Trophoblast cell (in vitro differentiated cells and primary cell): Measurements from ENCODE around the gene PCDHB13.
A peak's percentile ranks its signal among the peaks of the same experiment; 100 is the strongest.
"Not testable (repeated sequence)": the region's sequence is repeated elsewhere in the genome, so short reads cannot be mapped to it uniquely, and the experiment has no call there.

Source experiments
- DNase-seq, 2 donors: peaks; one replicate each; pipeline ENCODE4 v3.0.0-alpha.2; 2016
- H2AFZ ChIP-seq: 2 replicates; pipeline ENCODE4 v1.6.1; 2013; ENCODE audit warnings: low read length, moderate library complexity, mild to moderate bottlenecking; ENCODE audit not compliant: insufficient read depth, poor library complexity
- H2AK5ac ChIP-seq: 2 replicates; pipeline ENCODE4 v1.6.1; 2013; ENCODE audit warnings: mild to moderate bottlenecking, low read length
- H2BK120ac ChIP-seq: 2 replicates; pipeline ENCODE4 v1.6.1; 2013; ENCODE audit warnings: low read length, mild to moderate bottlenecking, moderate library complexity; ENCODE audit not compliant: insufficient read depth, poor library complexity
- H2BK12ac ChIP-seq: 2 replicates; pipeline ENCODE4 v1.6.1; 2013; ENCODE audit warnings: mild to moderate bottlenecking, low read length, moderate library complexity
- H2BK5ac ChIP-seq: 2 replicates; pipeline ENCODE4 v1.6.1; 2013; ENCODE audit warnings: low read length, low read depth, moderate library complexity, mild to moderate bottlenecking; ENCODE audit not compliant: poor library complexity
- H3K14ac ChIP-seq: 2 replicates; pipeline ENCODE4 v1.6.1; 2013; ENCODE audit warnings: mild to moderate bottlenecking, low read length
- H3K18ac ChIP-seq: 2 replicates; pipeline ENCODE4 v1.6.1; 2013; ENCODE audit warnings: mild to moderate bottlenecking, low read length
- H3K23ac ChIP-seq: 2 replicates; pipeline ENCODE4 v1.6.1; 2013; ENCODE audit warnings: low read length
- H3K27ac ChIP-seq: 2 replicates; pipeline ENCODE4 v1.5.1; 2013; ENCODE audit warnings: low read depth, mild to moderate bottlenecking, inconsistent platforms, low read length, moderate library complexity
- H3K27me3 ChIP-seq: 2 replicates; pipeline ENCODE4 v1.6.1; 2013; ENCODE audit warnings: inconsistent platforms, mild to moderate bottlenecking, low read length, moderate library complexity; ENCODE audit not compliant: insufficient read depth
- H3K36me3 ChIP-seq, 2 experiments: 1 replicate in 1 of 2; 2 replicates in 1 of 2; pipeline ENCODE4 v1.6.1; 2013; ENCODE audit warnings: low read length in 2 of 2, mild to moderate bottlenecking in 2 of 2, moderate library complexity in 1 of 2; ENCODE audit not compliant: insufficient read depth in 2 of 2, control insufficient read depth in 1 of 2
- H3K4ac ChIP-seq: 2 replicates; pipeline ENCODE4 v1.6.1; 2013; ENCODE audit warnings: low read depth, mild to moderate bottlenecking, low read length, moderate library complexity
- H3K4me1 ChIP-seq, 2 experiments: 1 replicate in 1 of 2; 2 replicates in 1 of 2; pipeline ENCODE4 v1.6.1; 2013; ENCODE audit warnings: low read length in 2 of 2, mild to moderate bottlenecking in 2 of 2, moderate library complexity in 1 of 2; ENCODE audit not compliant: insufficient read depth in 2 of 2, control insufficient read depth in 1 of 2
- H3K4me2 ChIP-seq: 2 replicates; pipeline ENCODE4 v1.6.1; 2013; ENCODE audit warnings: inconsistent platforms, mild to moderate bottlenecking, low read length, moderate library complexity
- H3K4me3 ChIP-seq: 2 replicates; pipeline ENCODE4 v1.5.1; 2013; ENCODE audit warnings: mild to moderate bottlenecking, low read depth, low read length, inconsistent platforms
- H3K79me1 ChIP-seq: one replicate; pipeline ENCODE4 v1.6.1; 2013; ENCODE audit warnings: low read length
- H3K79me2 ChIP-seq: 2 replicates; pipeline ENCODE4 v1.6.1; 2013; ENCODE audit warnings: low read length, mild to moderate bottlenecking; ENCODE audit not compliant: control insufficient read depth, insufficient read depth, poor library complexity
- H3K9ac ChIP-seq: 2 replicates; pipeline ENCODE4 v1.6.1; 2013; ENCODE audit warnings: mild to moderate bottlenecking, low read length
- H3K9me3 ChIP-seq: 2 replicates; pipeline ENCODE4 v1.6.1; 2013; ENCODE audit warnings: low read depth, mild to moderate bottlenecking, control low read depth, inconsistent platforms, low read length; ENCODE audit not compliant: insufficient read depth
- H4K12ac ChIP-seq: 2 replicates; pipeline ENCODE4 v1.6.1; 2013; ENCODE audit warnings: low read depth, mild to moderate bottlenecking, low read length, moderate library complexity
- H4K8ac ChIP-seq: 2 replicates; pipeline ENCODE4 v1.6.1; 2013; ENCODE audit warnings: low read depth, mild to moderate bottlenecking, low read length, moderate library complexity
- H4K91ac ChIP-seq: one replicate; pipeline ENCODE4 v1.6.1; 2013; ENCODE audit warnings: low read depth, mild to moderate bottlenecking, low read length, moderate library complexity
- whole genome bisulfite sequencing: extraction: QIAGEN DNeasy Blood & Tissue Kit; methylation state at CpG from one replicate; pipeline ENCODE4 v1.1.7; 2013; ENCODE audit warnings: missing lambda C conversion rate; ENCODE audit not compliant: insufficient read length, insufficient coverage; ENCODE audit errors: extremely low coverage; 5-methylcytosine and 5-hydroxymethylcytosine counted together

PCDHB13 gene

GRCh38 chr5:141189131-141189530, 24.6 kb upstream of the PCDHB13 start:
- not testable (repeated sequence) for H2AK5ac ChIP-seq, H4K8ac ChIP-seq, H3K27me3 ChIP-seq, H3K9me3 ChIP-seq, H3K36me3 ChIP-seq, DNase-seq, H3K4ac ChIP-seq, H3K14ac ChIP-seq, H2BK12ac ChIP-seq, H3K23ac ChIP-seq, H3K18ac ChIP-seq, H2AFZ ChIP-seq, H3K79me1 ChIP-seq, H4K91ac ChIP-seq, H4K12ac ChIP-seq, H3K4me1 ChIP-seq, H2BK120ac ChIP-seq, H3K4me3 ChIP-seq, H3K27ac ChIP-seq, H3K9ac ChIP-seq, H3K79me2 ChIP-seq, H2BK5ac ChIP-seq, H3K4me2 ChIP-seq
- WGBS: no CpG with 5 or more reads among the region's 35 CpGs

- Histone ChIP-seq H3K18ac (no peak within 1 kb of the TSS), H3K4me3 (no peak within 1 kb of the TSS), H4K91ac (no peak within 1 kb of the TSS), H2BK120ac (no peak within 1 kb of the TSS), H3K23ac (no peak within 1 kb of the TSS), H3K4me1 (no peaks in the 10 kb centered on the region), H3K27me3 (no peaks in the 10 kb centered on the region), H3K79me1 (no peaks in the 10 kb centered on the region), H2AK5ac (no peak within 1 kb of the TSS), H4K8ac (peak within 1 kb of the TSS; percentile 88), H3K14ac (no peak within 1 kb of the TSS), H3K36me3 (no peaks in the 10 kb centered on the region), H3K9ac (no peak within 1 kb of the TSS), H3K9me3 (no peaks in the 10 kb centered on the region), H3K27ac (no peak within 1 kb of the TSS), H4K12ac (peak within 1 kb of the TSS; percentile 77), H2AFZ (peak within 1 kb of the TSS; percentile 50), H3K79me2 (no peaks in the 10 kb centered on the region), H3K4ac (no peak within 1 kb of the TSS), H3K4me2 (peak within 1 kb of the TSS; percentile 21), H2BK5ac (no peak within 1 kb of the TSS), H2BK12ac (no peak within 1 kb of the TSS)
- no CpG with 5 or more reads among the region's 10 CpGs for WGBS
- DNase-seq: peak in 1 of 2 donors; percentile 21
These were observed 21.5 kb upstream of the PCDHB13 start, which contains the start of gene PCDHB10 for GRCh38 chr5:141192110-141192725. Gene PCDHB10, plus strand, starts transcription at chr5:141192353. Its CDS starts 200 bp downstream, at chr5:141192553.

GRCh38 chr5:141194332-141194731, 19.4 kb upstream of the PCDHB13 start:
- H3K9ac ChIP-seq, H4K91ac ChIP-seq, H3K18ac ChIP-seq, H3K27me3 ChIP-seq, H3K4me2 ChIP-seq, H3K9me3 ChIP-seq, H2BK5ac ChIP-seq, H3K14ac ChIP-seq, H3K79me1 ChIP-seq, H2BK120ac ChIP-seq, H3K27ac ChIP-seq, H2AK5ac ChIP-seq, H3K36me3 ChIP-seq, DNase-seq, H2BK12ac ChIP-seq, H3K23ac ChIP-seq, H3K4me3 ChIP-seq, H2AFZ ChIP-seq, H4K8ac ChIP-seq, H3K4ac ChIP-seq, H4K12ac ChIP-seq, H3K79me2 ChIP-seq, H3K4me1 ChIP-seq: not testable (repeated sequence)
- WGBS: no CpG with 5 or more reads among the region's 37 CpGs

- H3K4me1 ChIP-seq: no peaks in the 10 kb centered on the region
- no peak overlapping the region for H2BK120ac ChIP-seq
- no peak overlapping the region for H2AK5ac ChIP-seq
- no peak overlapping the region for H3K9ac ChIP-seq
- no peak overlapping the region for H3K4me2 ChIP-seq
- H2AFZ ChIP-seq: no peak overlapping the region
- no peaks in the 10 kb centered on the region for H3K36me3 ChIP-seq
- no peak overlapping the region for H4K8ac ChIP-seq
- H2BK5ac ChIP-seq: no peak overlapping the region
- H2BK12ac ChIP-seq: no peak overlapping the region
- no peak overlapping the region for H3K4me3 ChIP-seq
- H4K91ac ChIP-seq: no peak overlapping the region
- H3K14ac ChIP-seq: no peak overlapping the region
- no peaks in the 10 kb centered on the region for H3K79me2 ChIP-seq
- H3K79me1 ChIP-seq: no peaks in the 10 kb centered on the region
- H3K23ac ChIP-seq: no peak overlapping the region
- no peak overlapping the region for H3K27ac ChIP-seq
- H3K9me3 ChIP-seq: no peaks in the 10 kb centered on the region
- H3K4ac ChIP-seq: no peak overlapping the region
- H4K12ac ChIP-seq: no peak overlapping the region
- no peak for DNase-seq
- no peak overlapping the region for H3K18ac ChIP-seq
- no CpG with 5 or more reads among the region's 3 CpGs for WGBS
- H3K27me3 ChIP-seq: no peaks in the 10 kb centered on the region
These were observed 17.4 kb upstream of the PCDHB13 start for GRCh38 chr5:141196363-141196762.
